Activated gamma-delta T cell (primary cell): ENCODE data around the gene LRSAM1.

ENCODE experiments used
- DNase-seq: peaks from one replicate; lab custom pipeline; 2025; lab: John Stamatoyannopoulos, UW

LRSAM1 gene

GRCh38 chr9:127535396-127535795 lies 84.1 kb downstream of the LRSAM1 start:
- no peak for DNase-seq

- no peak for DNase-seq
Observed at GRCh38 chr9:127535834-127536233, 84.5 kb downstream of the LRSAM1 start.

GRCh38 chr9:127536499-127536898 lies 85.2 kb downstream of the LRSAM1 start:
- no peak for DNase-seq

GRCh38 chr9:127537014-127537413 lies 85.7 kb downstream of the LRSAM1 start:
- DNase-seq: no peak

- no peak for DNase-seq
Observed at GRCh38 chr9:127537792-127538191, 86.5 kb downstream of the LRSAM1 start.

GRCh38 chr9:127538849-127539258 lies 87.5 kb downstream of the LRSAM1 start:
- DNase-seq: no peak

GRCh38 chr9:127539259-127539981 lies 88.1 kb downstream of the LRSAM1 start:
- DNase-seq: no peak

- DNase-seq: no peak
Observed at GRCh38 chr9:127539982-127540663, 88.8 kb downstream of the LRSAM1 start.

- DNase-seq: no peak
Observed at GRCh38 chr9:127540664-127541041, 89.3 kb downstream of the LRSAM1 start.

GRCh38 chr9:127541176-127541575 lies 89.9 kb downstream of the LRSAM1 start:
- no peak for DNase-seq

- DNase-seq: no peak
Observed at GRCh38 chr9:127541865-127542264, 90.6 kb downstream of the LRSAM1 start.

GRCh38 chr9:127543221-127543620 lies 91.9 kb downstream of the LRSAM1 start:
- no peak for DNase-seq

GRCh38 chr9:127543973-127544533 lies 92.7 kb downstream of the LRSAM1 start:
- no peak for DNase-seq

- DNase-seq: no peak
Observed at GRCh38 chr9:127545196-127546124, 94.2 kb downstream of the LRSAM1 start.

- no peak for DNase-seq
Observed at GRCh38 chr9:127546125-127546832, 95.0 kb downstream of the LRSAM1 start.

- no peak for DNase-seq
Observed at GRCh38 chr9:127548352-127548881, 97.1 kb downstream of the LRSAM1 start.

- no peak for DNase-seq
Observed at GRCh38 chr9:127549218-127549617, 97.9 kb downstream of the LRSAM1 start.

GRCh38 chr9:127549751-127550150 lies 98.4 kb downstream of the LRSAM1 start:
- DNase-seq: no peak

- DNase-seq: no peak
Observed at GRCh38 chr9:127550282-127550681, 99.0 kb downstream of the LRSAM1 start.

- DNase-seq: no peak
Observed at GRCh38 chr9:127550751-127551150, 99.4 kb downstream of the LRSAM1 start.
